Measurements from ENCODE around the gene ALDOA.
A peak's percentile ranks its signal among the peaks of the same experiment; 100 is the strongest.

The ALDOA gene

DNA sequence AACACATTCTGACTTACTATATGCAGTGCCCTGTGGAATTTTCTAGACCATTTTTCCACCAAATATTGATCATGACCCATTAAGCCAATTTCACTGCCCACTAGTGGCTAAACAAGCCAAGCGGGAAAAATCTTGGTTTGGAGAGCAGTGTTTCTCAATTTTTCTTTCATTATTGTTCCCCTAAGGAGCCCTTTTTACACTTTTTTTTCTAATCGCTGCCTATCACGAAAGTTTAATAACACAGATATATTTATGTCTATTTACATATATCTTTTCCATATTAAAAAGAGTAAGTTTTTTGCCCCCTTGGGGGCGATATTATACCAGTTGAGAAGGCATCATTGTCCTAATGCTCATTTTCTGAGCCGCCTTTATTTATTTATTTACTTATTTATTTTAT, 23.7 kb upstream of the ALDOA start:
- no peak for DNase-seq (ENCODE audit: low spot score)

DNA sequence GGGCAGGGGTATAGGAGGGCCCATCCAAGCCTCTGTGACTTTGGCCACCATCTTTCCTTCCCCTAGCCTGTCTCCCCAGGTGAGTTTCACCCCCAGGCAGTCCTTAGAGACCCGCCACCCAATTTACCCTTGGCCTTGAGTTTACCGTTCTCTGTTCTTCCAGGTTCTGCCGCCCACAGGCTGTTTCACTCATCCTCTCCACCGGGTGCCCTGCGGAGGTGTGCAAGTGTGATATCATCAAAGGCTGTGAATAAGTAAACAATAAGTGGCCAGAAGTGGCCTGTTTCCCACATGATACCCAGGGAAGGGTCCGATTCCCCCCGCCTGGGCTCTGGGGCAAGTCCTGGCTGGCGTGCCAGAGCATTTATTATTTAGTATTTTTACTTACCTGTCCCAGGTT, 19.4 kb upstream of the ALDOA start:
- no peak for DNase-seq (ENCODE audit: low spot score)

- no peak for DNase-seq (ENCODE audit: low spot score)
Observed at GRCh38 chr16:30046588-30046987, 19.0 kb upstream of the ALDOA start.

DNA sequence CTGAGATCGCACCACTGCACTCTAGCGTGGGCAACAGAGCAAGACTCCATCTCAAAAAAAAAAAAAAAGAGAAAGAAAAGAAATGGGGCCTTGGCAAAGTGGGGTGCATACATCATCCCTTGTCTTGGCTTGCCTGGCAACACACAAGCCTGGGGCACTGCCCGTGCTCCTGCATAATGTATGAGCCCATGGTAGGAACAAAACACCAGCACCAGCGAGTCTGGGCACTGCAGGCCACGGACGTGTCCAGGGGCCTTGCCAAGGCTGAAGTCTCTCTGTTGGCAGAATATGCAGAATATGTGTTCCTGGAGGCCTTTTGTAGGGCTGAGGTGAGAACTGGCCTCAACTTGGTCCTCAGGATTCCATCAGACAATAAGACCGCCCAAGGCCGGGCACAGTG, 15.7 kb upstream of the ALDOA start:
- no peak for DNase-seq (ENCODE audit: low spot score)

- DNase-seq (ENCODE audit: low spot score): no peak
Observed at GRCh38 chr16:30051518-30051917, 14.0 kb upstream of the ALDOA start.

DNA sequence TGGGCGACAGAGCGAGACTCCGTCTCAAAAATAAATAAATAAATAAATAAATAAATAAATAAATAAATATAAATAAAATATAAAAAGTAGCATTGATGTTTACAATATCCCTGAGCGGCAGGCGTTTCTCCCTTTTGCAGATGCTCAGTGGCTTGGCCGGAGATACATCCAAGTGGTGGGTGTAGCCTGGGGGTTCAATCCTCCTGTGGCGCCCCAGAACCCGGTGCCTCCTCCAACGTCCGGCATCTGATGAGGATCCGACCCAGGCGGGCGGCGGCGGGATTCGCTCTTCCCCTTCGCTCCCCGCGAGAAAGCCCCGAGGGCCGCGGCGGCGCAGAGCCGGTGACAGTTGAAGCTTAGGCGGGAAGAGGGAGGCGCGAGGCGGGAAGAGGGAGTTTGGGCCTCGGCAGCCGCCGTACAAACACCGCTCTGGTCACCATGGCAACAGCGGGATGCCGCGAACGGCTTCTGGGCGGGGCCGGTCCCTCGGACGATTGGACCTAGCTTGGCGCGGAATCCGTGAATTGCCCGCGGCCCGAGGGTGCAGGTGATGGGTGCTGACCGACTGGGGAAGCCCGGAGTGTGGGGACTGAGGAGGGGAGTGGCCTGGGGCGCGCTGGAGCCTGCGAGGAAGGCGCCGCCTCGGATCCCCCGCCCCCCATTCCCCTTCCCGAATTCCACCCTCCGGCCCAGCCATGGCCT, 12.7 kb upstream of the ALDOA start:
- peak; percentile 94 for DNase-seq (ENCODE audit: low spot score)

DNA sequence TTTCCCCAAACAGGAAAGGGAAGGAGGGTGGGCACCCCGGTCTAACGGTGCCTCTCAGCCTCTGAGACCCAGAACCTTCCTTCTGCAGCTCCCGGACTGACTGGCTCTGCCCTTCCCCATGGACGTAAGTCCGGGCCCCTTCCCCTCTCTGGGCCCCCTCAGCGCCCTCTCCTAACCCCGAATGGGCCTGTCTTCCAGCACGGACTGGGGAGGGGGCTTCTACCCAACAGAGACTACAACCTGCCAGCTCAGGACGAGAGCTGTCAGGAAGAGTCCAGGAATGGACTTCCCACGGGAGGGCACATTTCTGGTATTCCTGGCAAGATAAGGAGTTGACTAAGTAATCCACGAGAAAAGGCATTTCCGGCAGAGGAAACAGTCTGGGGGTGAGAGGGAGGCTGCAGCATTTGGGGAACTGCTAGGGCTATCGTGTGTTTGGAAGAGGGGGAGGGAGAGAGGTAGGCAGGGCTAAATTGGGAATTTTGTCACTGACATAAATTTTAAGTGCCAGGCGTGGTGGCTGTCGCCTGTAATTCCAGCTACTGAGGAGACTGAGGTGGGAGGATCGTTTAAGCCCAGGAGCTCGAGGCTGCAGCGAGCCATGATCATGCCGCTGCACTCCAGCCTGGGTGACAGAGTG, 12.1 kb upstream of the ALDOA start:
- no peak for DNase-seq (ENCODE audit: low spot score)

DNA sequence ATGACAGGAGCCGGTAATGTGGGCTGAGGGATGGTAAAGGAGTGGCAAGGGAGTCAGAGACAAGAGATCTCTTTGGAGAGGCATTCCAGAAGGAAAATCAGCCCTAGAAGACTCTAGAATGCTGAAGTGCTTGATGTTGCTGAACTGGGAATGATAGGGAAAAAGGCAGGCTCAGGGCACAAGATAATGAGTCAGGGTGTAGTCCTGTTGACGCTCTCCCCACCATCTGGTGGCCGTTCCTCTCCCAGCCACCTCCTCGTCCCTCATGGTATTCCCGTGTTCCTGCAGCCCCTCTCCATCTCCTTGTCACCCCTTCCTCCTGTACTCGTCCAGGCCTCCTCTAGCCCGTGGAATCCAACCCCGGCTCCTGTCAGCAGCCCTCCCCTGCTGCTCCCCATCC, 11.1 kb upstream of the ALDOA start:
- DNase-seq (ENCODE audit: low spot score): no peak

DNA sequence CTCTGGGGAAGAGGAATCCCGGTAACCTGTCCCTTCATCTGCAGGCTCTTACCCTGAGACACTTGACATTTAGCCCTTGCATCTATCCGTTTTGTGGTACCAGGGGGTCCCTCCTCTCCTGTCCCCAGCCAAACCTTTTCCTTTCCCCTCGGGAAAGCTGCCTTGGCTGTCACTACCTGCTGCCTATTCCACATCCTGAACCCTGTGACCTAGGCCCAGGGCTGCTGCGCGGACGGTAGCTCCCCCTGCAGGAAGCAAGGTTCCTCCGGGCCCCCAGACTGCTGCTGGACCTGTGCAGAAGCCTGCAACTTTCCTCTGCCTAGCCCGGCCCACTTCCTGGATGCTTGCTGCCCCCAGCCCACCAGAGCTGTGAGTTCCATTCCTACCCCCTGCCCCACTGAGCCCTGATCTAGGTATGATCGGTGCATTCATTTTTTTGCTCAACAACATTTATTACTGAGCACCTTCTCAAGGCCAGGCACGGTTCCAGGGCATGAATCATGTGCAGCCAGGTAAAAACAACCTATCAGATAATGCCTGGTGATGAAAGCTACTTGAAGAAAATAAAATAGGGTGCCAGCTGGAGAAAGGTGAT, 10.5 kb upstream of the ALDOA start:
- peak; percentile 55 for DNase-seq (ENCODE audit: low spot score)

DNA sequence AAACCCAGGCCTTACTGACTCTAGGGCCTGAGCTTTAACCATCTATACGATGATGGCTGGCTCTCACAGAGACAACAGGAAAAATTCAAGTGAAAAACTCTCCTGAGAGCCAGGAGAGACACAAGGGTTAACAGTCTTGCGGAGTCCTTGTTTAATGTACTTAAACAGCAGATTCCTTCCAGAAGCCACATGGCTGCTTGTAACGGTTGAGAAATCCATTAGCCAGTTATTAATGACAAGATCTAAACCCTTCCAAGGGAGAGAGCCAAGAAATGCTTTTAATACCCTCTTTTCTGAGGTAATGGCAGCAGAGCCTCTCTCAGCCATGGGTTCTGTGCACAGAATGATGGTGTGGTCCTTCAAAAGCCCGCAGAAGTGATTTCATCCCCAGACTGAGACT, 5.2 kb upstream of the ALDOA start:
- DNase-seq (ENCODE audit: low spot score): no peak

- no peak for DNase-seq (ENCODE audit: low spot score)
Observed at GRCh38 chr16:30060836-30061554, 4.6 kb upstream of the ALDOA start.

DNA sequence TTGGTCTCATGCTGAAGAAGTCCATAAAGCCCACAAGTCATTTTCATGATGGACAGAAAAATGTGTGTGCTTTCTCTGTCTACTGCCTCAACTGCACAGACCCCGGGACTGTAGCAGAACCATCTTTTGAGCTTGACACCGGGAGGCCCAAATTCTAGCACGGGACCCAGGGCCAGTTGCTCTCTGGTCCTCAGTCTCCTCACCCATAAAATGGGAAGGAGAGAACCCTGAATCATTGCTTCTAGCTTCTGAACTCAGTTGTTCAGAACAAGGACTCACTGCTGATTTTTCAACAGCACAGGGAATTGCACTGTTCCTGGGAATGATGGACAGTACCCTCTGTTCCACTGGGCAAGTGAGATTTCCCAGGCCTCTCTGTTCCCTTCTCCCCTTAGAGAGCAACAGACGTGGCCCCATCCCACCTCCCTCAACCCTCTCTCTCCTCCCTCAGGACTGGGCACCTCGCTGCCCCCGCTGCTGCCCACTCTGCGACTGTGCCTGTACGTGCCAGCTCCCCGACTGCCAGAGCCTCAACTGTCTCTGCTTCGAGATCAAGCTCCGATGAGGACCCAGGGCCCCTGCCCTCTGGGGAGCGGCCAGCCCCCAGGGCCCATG, 2.2 kb upstream of the ALDOA start:
- no peak for DNase-seq (ENCODE audit: low spot score)

- DNase-seq (ENCODE audit: low spot score): peak; percentile 78
Observed at GRCh38 chr16:30063893-30064728, 1.4 kb upstream of the ALDOA start.

- no peak for DNase-seq (ENCODE audit: low spot score)
Observed at GRCh38 chr16:30064729-30065101, 845 bp upstream of the ALDOA start.

GRCh38 chr16:30065943-30066760, 592 bp downstream of the ALDOA start:
- no peak for DNase-seq (ENCODE audit: low spot score)

- DNase-seq (ENCODE audit: low spot score): no peak
Observed at GRCh38 chr16:30066761-30067583, 1.4 kb downstream of the ALDOA start.

DNA sequence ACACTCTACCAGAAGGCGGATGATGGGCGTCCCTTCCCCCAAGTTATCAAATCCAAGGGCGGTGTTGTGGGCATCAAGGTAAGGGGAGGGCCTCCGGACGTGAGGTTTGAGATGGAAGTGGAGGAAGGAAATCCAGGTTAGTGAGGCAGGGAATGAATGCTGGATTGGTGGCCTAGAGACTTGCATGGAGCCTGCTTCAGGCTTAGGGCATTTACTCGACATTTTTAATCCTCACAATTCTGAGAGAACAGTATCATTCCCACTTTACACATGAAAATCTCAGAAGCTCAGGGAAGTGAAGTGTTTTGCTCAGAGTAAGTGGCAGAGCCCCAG, 2.0 kb downstream of the ALDOA start:
- no peak for DNase-seq (ENCODE audit: low spot score)

DNA sequence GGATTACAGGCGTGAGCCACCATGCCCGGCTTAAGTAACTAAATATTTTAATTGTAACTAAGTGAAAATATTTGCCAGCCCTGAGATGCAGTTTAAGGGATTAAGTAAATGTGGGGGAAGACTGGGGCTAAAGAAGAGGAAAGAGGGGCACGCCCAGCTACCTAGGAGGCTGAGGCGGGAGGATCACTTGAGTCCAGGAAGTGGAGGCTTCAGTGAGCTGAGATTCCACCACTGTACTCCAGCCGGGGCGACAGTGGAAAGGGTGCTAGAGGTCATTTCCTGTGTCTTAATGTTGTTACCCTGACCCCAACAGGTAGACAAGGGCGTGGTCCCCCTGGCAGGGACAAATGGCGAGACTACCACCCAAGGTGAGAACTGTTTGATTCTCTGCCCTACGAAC, 2.8 kb downstream of the ALDOA start:
- no peak for DNase-seq (ENCODE audit: low spot score)

- peak; percentile 45 for DNase-seq (ENCODE audit: low spot score)
Observed at GRCh38 chr16:30068750-30069610, 3.4 kb downstream of the ALDOA start.
